Stimulated activated CD4-positive, alpha-beta T cell treated with anti-CD3 and anti-CD28 coated beads, TNF-alpha, amount 100 ng/mL, for 4 hours (primary cell): Measurements from ENCODE around the gene CSH2.
"Not testable (repeated sequence)": the region's sequence is repeated elsewhere in the genome, so short reads cannot be mapped to it uniquely, and the experiment has no call there.

Source experiments
- DNase-seq, 3 experiments: peaks; one replicate each; pipeline ENCODE4 v3.0.0-alpha.2; 2020; ENCODE audit warnings: low read depth in 3 of 3

CSH2 gene

GRCh38 chr17:63855185-63855584 is 18.3 kb downstream of the CSH2 start:
- no peak for DNase-seq

GRCh38 chr17:63854709-63855108 is 18.8 kb downstream of the CSH2 start:
- no peak for DNase-seq

DNA sequence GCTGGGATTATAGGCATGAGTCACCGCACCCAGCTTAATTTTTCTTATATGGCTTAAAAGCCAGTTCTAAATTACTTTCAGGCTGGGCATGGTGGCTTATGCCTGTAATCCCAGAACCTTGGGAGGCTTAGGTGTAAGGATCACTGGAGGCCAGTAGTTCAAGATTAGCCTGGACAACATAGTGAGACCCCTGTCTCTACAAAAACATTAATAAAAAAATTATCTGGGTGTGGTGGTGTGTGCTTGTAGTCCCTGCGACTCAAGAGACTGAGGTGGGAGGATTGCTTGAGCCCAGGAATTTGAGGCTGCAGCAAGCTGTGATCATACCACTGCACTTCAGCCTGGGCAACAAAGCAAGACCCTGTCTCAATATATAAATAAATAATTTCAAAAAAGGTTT is 20.2 kb downstream of the CSH2 start:
- no peak for DNase-seq

DNA sequence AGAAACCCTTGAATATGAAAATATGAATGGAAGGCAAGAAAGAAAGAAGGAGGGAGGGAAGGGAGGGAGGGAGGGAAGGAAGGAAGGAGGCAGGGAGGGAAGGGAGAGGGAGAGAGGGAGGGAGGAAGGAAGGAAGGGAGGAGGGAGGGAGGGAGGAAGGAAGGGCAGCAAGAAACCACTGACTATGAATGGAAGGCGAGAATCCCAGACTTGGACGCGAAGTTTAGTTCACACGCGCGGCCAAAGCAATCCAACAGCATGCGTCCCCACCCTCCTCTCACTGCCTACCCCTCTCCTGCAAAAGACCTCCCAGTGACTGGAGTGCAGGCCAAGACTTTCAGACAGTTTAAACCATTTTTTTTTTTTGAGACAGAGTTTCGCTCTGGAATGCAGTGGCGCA is 23.1 kb downstream of the CSH2 start:
- DNase-seq, result no peak

- peak; percentile 92 to 96 (median 93) for DNase-seq
Measured at GRCh38 chr17:63848834-63849689, 24.4 kb downstream of the CSH2 start.

GRCh38 chr17:63847525-63848249 is 25.8 kb downstream of the CSH2 start:
- DNase-seq, result no peak

DNA sequence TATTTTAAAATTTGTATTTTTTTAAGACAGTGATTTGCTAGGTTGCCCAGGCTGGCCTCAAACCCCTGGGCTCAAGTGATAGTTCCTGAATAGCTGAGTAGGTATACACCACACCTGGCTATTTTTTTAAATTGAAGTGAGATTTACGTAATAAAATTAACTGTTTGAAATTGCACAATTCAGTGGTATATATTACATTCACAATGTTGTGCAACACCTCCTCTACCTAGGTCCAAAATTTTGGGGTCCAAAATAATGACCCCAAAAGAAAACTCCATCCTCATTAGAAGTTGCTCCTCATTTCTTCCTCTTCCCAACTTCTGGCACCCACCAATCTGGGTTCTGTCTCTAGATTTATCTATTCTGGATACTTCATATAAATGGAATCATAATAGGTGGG is 28.0 kb downstream of the CSH2 start:
- no peak for DNase-seq

DNA sequence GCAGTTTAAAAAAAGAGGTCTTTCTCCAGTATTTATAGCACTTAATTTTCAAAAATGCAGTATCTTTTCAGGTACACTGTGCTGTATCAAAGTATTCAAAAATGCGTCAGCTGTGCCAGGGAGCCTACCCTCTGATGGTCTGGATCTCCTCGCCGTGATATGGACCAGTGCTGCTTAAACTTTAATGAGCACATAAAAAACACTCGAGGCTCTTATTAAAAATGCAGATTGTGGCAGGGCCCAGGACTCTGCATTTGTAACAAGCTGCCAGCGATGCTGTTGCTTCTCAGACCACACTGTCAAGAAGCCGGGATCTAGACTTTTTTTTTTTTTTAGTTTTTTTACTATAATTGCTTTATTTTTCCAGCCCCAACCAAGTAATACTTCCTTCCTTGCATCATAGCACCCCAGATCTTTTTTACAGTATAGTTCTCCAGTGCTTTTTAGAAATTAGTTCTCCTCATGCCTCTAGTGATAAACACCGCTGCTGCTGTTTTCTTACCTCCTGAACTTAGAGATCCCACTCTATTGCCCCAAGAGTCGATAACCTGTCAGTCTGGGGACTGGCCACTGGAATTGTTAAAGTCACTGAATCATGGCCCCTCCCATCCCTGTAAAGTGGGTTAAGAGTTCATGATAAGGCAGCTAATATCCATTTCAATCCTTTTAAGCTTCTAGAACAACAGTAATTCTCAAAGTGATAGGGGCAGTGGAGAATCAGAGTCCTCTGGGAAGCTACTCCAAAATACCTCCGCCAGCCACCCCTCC is 29.4 kb downstream of the CSH2 start:
- DNase-seq, result no peak

DNA sequence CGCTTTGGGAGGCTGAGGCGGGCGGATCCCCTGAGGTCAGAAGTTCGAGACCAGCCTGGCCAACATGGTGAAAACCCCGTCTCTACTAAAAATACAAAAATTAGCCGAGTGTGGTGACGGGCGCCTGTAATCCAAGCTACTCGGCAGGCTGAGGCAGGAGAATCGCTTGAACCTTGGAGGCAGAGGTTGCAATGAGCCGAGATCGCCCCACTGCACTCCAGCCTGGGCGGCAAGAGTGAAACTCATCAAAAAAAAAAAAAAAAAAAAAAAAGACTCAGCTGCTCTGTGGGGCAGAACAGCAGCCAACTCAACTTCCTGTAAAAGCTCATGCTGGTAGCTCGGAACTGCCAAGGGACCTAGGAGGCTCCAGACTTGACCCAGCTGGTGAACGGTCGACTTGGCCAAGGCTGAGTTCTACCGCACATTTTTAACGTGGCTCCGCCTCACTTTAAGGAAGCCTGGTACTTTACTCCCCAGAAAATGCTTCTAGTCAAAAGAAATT is 30.0 kb downstream of the CSH2 start:
- not testable (repeated sequence) for DNase-seq

- DNase-seq, result peak; percentile 98 to 99 (median 98)
Measured at GRCh38 chr17:63842540-63843386, 30.7 kb downstream of the CSH2 start, which contains the start of gene SMARCD2. TSS of gene SMARCD2 (minus strand) at chr17:63842685. CDS start at chr17:63842674, 11 bp downstream.

DNA sequence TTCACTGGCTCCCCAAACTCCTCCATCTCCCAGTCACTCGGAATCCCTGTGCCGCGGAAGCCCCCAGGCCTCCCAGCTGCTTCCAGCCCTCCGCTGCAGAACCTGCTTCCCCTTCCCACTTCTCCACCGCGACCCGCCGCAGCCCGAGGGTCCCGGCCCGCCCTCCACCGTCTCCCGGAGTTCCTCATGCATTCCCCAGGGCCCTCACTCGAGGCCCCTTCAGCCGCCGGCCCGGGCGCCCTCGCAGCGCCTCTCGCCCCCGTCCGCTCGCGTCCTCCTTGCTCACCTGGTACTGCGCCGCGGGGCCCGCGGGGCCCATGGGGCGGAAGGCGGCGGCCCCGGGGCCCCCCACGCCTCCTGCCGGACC is 31.3 kb downstream of the CSH2 start:
- no peak for DNase-seq

GRCh38 chr17:63841350-63842172 is 31.9 kb downstream of the CSH2 start:
- DNase-seq, result no peak

- no peak for DNase-seq
Measured at GRCh38 chr17:63840591-63841349, 32.7 kb downstream of the CSH2 start.

- no peak for DNase-seq
Measured at GRCh38 chr17:63838631-63839171, 34.8 kb downstream of the CSH2 start.

GRCh38 chr17:63837962-63838600 is 35.4 kb downstream of the CSH2 start:
- DNase-seq, result no peak

DNA sequence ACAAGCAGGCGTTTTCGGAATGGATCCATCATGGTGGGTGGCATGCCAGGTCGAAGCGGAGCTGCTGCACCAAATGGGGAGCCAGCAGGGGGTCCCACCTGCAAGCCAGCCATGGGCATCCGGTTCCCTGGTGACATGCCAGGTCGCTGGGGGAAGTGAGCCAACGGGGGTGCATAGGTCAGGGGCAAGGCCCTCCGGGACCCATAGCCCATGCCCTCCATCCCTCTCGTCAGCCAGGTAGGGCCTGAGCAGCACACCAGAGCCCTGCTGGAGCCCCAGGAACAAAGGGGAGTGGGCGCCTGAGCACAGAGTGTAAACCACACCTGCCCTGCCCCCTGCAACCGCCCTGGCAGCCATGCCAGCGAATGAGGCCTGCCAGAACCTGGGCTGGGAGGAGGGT is 36.0 kb downstream of the CSH2 start:
- no peak for DNase-seq

DNA sequence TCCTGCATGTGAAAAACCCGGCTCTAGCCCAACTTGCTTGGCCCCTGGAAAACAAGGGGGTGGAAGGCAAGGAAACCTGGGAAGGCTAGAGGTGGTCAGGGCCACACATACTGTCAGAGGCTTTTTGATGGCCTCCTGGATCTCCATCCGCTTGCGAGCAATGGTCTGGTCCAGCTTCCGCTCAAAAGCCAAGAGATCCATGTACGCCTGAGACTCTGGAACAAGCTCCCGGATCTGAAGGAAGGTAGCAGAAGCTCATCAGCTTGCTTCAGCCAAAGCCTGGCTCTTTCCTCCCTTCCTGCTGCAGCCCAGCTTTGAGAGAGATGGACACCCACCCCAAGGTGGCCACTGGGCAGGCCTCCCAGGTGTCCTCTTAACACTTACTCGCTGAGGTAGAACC is 36.7 kb downstream of the CSH2 start:
- no peak for DNase-seq

GRCh38 chr17:63835167-63835720 is 38.2 kb downstream of the CSH2 start:
- no peak for DNase-seq
